Measurements from ENCODE around the gene PLCH1.

GRCh38 chr3:155423526-155424322, 321.1 kb downstream of the PLCH1 start:
- TF ChIP-seq, protein P1, sequence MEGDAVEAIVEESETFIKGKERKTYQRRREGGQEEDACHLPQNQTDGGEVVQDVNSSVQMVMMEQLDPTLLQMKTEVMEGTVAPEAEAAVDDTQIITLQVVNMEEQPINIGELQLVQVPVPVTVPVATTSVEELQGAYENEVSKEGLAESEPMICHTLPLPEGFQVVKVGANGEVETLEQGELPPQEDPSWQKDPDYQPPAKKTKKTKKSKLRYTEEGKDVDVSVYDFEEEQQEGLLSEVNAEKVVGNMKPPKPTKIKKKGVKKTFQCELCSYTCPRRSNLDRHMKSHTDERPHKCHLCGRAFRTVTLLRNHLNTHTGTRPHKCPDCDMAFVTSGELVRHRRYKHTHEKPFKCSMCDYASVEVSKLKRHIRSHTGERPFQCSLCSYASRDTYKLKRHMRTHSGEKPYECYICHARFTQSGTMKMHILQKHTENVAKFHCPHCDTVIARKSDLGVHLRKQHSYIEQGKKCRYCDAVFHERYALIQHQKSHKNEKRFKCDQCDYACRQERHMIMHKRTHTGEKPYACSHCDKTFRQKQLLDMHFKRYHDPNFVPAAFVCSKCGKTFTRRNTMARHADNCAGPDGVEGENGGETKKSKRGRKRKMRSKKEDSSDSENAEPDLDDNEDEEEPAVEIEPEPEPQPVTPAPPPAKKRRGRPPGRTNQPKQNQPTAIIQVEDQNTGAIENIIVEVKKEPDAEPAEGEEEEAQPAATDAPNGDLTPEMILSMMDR (IDR thresholded peaks at IDR 0.05): no peak
- no peak for TF ChIP-seq POLR2A (IDR thresholded peaks at IDR 0.05)
